ENCODE measurements around the gene ZCCHC7. TPM values are rescaled to one million over a fixed set of nuclear protein-coding genes. Genes with fewer than 3 reads are reported as not detected.

The ZCCHC7 gene
- total RNA-seq, 2 donors from 2014 or later: 21.2 to 22.7 TPM

GRCh38 chr9:37238122-37238521 is 117.7 kb downstream of the ZCCHC7 start:
- H3K27ac Mint-ChIP-seq: no peak overlapping the region
- Histone ChIP-seq H3K27me3 (ENCODE audit: control insufficient read depth, insufficient read depth, low read length, poor library complexity, severe bottlenecking) (no peaks in the 10 kb centered on the region), H3K9me3 (ENCODE audit: control insufficient read depth, low read length) (peaks cover 11% of the 10 kb centered on the region), H3K27ac (ENCODE audit: low read depth, low read length) (no peak overlapping the region), H3K9ac (ENCODE audit: extremely low read depth, low read length, poor library complexity, severe bottlenecking) (no peak overlapping the region), H3K36me3 (ENCODE audit: control insufficient read depth, insufficient read depth, low read length) (no peaks in the 10 kb centered on the region), H3K4me1 (ENCODE audit: control insufficient read depth, insufficient read depth, low read length) (no peaks in the 10 kb centered on the region), H3K4me3 (ENCODE audit: low read length) (no peak overlapping the region)
- DNase-seq: no peak
- no peak overlapping the region for H3K4me3 Mint-ChIP-seq
- no peaks in the 10 kb centered on the region for H3K4me1 Mint-ChIP-seq
- H3K27me3 Mint-ChIP-seq (ENCODE audit: insufficient read depth): no peaks in the 10 kb centered on the region
- no peak for TF ChIP-seq CTCF (conservative IDR thresholded peaks at IDR 0.05)
- peaks cover 14% of the 10 kb centered on the region for H3K36me3 Mint-ChIP-seq (ENCODE audit: low read depth)
- H3K9me3 Mint-ChIP-seq: peaks cover 2% of the 10 kb centered on the region

- H3K27ac ChIP-seq (ENCODE audit: low read depth, low read length): no peak overlapping the region
- no peaks in the 10 kb centered on the region for H3K27me3 ChIP-seq (ENCODE audit: control insufficient read depth, insufficient read depth, low read length, poor library complexity, severe bottlenecking)
- Mint-ChIP-seq H3K36me3 (ENCODE audit: low read depth) (peaks cover 9% of the 10 kb centered on the region), H3K4me1 (peaks cover 3% of the 10 kb centered on the region), H3K9me3 (peaks cover 2% of the 10 kb centered on the region), H3K27me3 (ENCODE audit: insufficient read depth) (no peaks in the 10 kb centered on the region), H3K4me3 (no peak overlapping the region), H3K27ac (no peak overlapping the region)
- H3K4me3 ChIP-seq (ENCODE audit: low read length): no peak overlapping the region
- H3K36me3 ChIP-seq (ENCODE audit: control insufficient read depth, insufficient read depth, low read length): no peaks in the 10 kb centered on the region
- H3K9ac ChIP-seq (ENCODE audit: extremely low read depth, low read length, poor library complexity, severe bottlenecking): no peak overlapping the region
- no peak for DNase-seq
- no peaks in the 10 kb centered on the region for H3K4me1 ChIP-seq (ENCODE audit: control insufficient read depth, insufficient read depth, low read length)
- TF ChIP-seq CTCF (conservative IDR thresholded peaks at IDR 0.05): no peak
- WGBS, 2 experiments (ENCODE audit: insufficient coverage in 1 of 2, insufficient read length in 1 of 2): 88 to 89% methylated on average over 4 of the region's 4 CpGs
- H3K9me3 ChIP-seq (ENCODE audit: control insufficient read depth, low read length): peaks cover 11% of the 10 kb centered on the region
These were observed 119.0 kb downstream of the ZCCHC7 start for GRCh38 chr9:37239224-37239859.

- no peak for DNase-seq
- H3K27me3 ChIP-seq (ENCODE audit: control insufficient read depth, insufficient read depth, low read length, poor library complexity, severe bottlenecking): no peaks in the 10 kb centered on the region
- no peak for TF ChIP-seq CTCF (conservative IDR thresholded peaks at IDR 0.05)
- WGBS, 2 experiments (ENCODE audit: insufficient coverage in 1 of 2, insufficient read length in 1 of 2): 91% methylated on average over 1 of the region's 2 CpGs; no CpG with 5 or more reads in 1 of the 2 experiments
- no peak overlapping the region for H3K27ac Mint-ChIP-seq
- H3K9ac ChIP-seq (ENCODE audit: extremely low read depth, low read length, poor library complexity, severe bottlenecking): no peak overlapping the region
- no peak overlapping the region for H3K27ac ChIP-seq (ENCODE audit: low read depth, low read length)
- H3K9me3 Mint-ChIP-seq: peaks cover 2% of the 10 kb centered on the region
- H3K36me3 ChIP-seq (ENCODE audit: control insufficient read depth, insufficient read depth, low read length): no peaks in the 10 kb centered on the region
- H3K36me3 Mint-ChIP-seq (ENCODE audit: low read depth): peaks cover 8% of the 10 kb centered on the region
- no peaks in the 10 kb centered on the region for H3K4me1 ChIP-seq (ENCODE audit: control insufficient read depth, insufficient read depth, low read length)
- peaks cover 10% of the 10 kb centered on the region for H3K9me3 ChIP-seq (ENCODE audit: control insufficient read depth, low read length)
- peaks cover 3% of the 10 kb centered on the region for H3K4me1 Mint-ChIP-seq
- H3K27me3 Mint-ChIP-seq (ENCODE audit: insufficient read depth): no peaks in the 10 kb centered on the region
- H3K4me3 Mint-ChIP-seq: no peak overlapping the region
- H3K4me3 ChIP-seq (ENCODE audit: low read length): no peak overlapping the region
These were observed 119.5 kb downstream of the ZCCHC7 start for GRCh38 chr9:37239921-37240320.

Measured in endodermal cell (in vitro differentiated cells).